ENCODE results near the gene ARID3A. TPM values are rescaled to one million over a fixed set of nuclear protein-coding genes. Genes with fewer than 3 reads are reported as not detected.

The ARID3A gene
- total and polyA plus RNA-seq, 9 donors, result 9.4 to 19.1 (median 15.9) TPM

DNA sequence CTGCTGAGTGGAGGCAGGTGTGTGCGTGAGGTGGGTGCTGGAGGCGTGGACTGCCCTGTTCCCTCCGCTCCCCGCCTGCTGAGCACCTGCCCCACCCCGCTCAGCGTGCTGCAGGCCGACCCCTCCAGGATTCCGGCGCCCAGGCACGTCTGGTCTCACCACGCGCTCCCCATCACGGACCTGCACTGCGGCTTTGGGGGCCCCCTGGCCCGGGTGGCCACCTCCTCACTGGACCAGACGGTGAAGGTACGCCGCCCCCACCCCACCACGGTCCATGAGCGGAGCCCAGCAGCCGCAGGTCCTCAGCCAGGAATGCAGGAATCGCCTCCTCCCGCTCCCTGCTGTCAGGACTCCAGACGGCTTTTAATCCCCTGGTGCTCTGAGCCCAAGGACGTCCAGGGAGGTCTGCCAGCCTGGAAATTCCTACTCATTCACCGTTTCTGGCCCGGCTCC lies 64.3 kb downstream of the ARID3A start:
- peaks cover 3% of the 10 kb centered on the region for H3K27me3 ChIP-seq (ENCODE audit: control insufficient read depth, insufficient read depth, low read length)
- no peak overlapping the region for H3K27ac ChIP-seq (ENCODE audit: low read length)
- H3K9me3 ChIP-seq (replicated peaks; ENCODE audit: control insufficient read depth, low read depth, low read length), result no peaks in the 10 kb centered on the region
- 73% methylated on average over 21 of the region's 27 CpGs for WGBS (ENCODE audit: insufficient coverage)
- H3K4me3 ChIP-seq (ENCODE audit: low read length), result no peak overlapping the region
- no peak for DNase-seq
- H3K4me1 ChIP-seq (ENCODE audit: control insufficient read depth, insufficient read depth, low read length), result peaks cover 4% of the 10 kb centered on the region
- H3K36me3 ChIP-seq (ENCODE audit: control insufficient read depth, insufficient read depth, low read length), result peaks cover 79% of the 10 kb centered on the region

DNA sequence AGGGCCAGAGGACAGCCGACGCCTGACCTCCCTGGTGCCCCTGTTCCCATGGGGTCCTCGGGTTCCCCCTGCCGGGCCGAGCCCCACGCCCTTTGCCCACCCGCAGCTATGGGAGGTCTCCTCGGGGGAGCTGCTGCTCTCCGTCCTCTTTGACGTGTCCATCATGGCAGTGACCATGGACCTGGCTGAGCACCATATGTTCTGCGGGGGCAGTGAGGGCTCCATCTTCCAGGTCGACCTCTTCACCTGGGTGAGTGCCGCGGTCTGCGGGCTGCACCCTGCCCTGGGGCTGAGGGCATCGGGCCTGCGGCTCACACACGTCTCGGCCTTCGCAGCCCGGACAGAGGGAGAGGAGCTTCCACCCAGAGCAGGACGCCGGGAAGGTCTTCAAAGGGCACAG lies 64.9 kb downstream of the ARID3A start:
- Histone ChIP-seq H3K27ac (ENCODE audit: low read length) (no peak overlapping the region), H3K4me3 (ENCODE audit: low read length) (no peak overlapping the region), H3K4me1 (ENCODE audit: control insufficient read depth, insufficient read depth, low read length) (peaks cover 9% of the 10 kb centered on the region), H3K27me3 (ENCODE audit: control insufficient read depth, insufficient read depth, low read length) (peaks cover 9% of the 10 kb centered on the region), H3K9me3 (replicated peaks; ENCODE audit: control insufficient read depth, low read depth, low read length) (no peaks in the 10 kb centered on the region), H3K36me3 (ENCODE audit: control insufficient read depth, insufficient read depth, low read length) (peaks cover 73% of the 10 kb centered on the region)
- 91% methylated on average over 20 of the region's 23 CpGs for WGBS (ENCODE audit: insufficient coverage)
- DNase-seq, result no peak

DNA sequence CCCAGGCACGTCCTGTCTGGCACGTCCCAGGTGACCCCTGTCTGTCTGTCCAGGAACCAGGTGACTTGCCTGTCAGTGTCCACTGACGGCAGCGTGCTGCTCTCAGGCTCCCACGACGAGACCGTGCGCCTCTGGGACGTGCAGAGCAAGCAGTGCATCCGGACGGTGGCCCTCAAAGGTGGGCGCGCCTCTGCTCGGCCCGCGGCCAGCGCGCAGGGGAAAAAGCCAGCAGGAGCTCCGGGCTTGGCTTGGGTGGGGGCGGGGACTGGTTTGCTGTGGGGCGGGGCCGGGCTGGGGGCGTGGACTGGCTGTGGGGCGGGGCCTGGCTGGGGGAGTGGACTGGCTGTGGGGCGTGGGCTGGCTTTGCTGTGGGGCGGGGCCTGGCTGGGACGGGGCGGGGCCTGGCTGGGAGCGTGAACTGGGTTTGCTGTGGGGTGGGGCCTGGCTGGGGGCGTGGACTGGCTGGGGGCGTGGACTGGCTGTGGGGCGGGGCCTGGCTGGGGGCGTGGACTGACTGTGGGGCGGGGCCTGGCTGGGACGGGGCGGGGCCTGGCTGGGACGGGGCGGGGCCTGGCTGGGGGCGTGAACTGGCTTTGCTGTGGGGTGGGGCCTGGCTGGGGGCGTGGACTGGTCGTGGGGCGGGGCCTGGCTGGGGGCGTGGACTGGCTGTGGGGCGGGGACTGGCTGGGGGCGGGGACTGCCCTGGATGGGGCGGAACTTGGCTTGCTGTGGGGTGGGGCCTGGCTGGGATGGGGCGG lies 65.5 kb downstream of the ARID3A start:
- Histone ChIP-seq H3K27me3 (ENCODE audit: control insufficient read depth, insufficient read depth, low read length) (peaks cover 15% of the 10 kb centered on the region), H3K4me3 (ENCODE audit: low read length) (no peak overlapping the region), H3K4me1 (ENCODE audit: control insufficient read depth, insufficient read depth, low read length) (peaks cover 16% of the 10 kb centered on the region), H3K9me3 (replicated peaks; ENCODE audit: control insufficient read depth, low read depth, low read length) (no peaks in the 10 kb centered on the region), H3K36me3 (ENCODE audit: control insufficient read depth, insufficient read depth, low read length) (peaks cover 67% of the 10 kb centered on the region), H3K27ac (ENCODE audit: low read length) (no peak overlapping the region)
- WGBS (ENCODE audit: insufficient coverage), result 82% methylated on average over 14 of the region's 47 CpGs
- no peak for DNase-seq

DNA sequence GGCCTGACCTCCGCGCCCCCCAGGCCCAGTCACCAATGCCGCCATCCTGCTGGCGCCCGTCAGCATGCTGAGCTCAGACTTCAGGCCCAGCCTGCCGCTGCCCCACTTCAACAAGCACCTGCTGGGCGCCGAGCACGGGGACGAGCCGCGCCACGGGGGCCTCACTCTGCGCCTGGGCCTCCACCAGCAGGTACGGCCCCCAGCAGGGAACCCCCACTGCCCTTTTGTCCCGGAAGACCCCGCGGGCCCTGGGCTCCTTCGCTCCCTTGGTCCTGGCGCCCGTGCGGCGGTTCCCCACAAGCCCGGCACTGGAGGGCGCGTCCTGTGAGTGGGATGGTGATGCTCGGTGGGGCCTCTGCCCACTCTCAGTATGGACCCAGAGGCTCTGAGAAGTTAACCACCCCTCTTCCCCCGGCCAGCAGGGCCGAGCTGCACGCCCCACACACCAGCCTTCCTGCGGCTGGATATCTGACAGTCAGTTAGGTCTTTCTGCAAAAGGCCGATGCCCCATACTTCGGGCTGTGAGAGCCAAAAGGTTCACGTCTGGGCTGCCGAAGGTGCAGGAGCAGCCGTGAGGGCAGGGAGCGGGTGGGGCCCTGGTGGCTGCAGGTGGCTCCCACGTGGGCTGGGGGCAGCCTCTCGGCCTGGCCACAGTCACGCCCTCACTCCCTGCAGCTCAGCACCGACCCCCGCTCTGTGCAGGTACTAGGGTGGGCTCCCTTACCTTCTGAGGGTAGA lies 66.3 kb downstream of the ARID3A start:
- H3K4me1 ChIP-seq (ENCODE audit: control insufficient read depth, insufficient read depth, low read length), result peaks cover 18% of the 10 kb centered on the region
- WGBS (ENCODE audit: insufficient coverage), result 88% methylated on average over 22 of the region's 42 CpGs
- no peak overlapping the region for H3K27ac ChIP-seq (ENCODE audit: low read length)

DNA sequence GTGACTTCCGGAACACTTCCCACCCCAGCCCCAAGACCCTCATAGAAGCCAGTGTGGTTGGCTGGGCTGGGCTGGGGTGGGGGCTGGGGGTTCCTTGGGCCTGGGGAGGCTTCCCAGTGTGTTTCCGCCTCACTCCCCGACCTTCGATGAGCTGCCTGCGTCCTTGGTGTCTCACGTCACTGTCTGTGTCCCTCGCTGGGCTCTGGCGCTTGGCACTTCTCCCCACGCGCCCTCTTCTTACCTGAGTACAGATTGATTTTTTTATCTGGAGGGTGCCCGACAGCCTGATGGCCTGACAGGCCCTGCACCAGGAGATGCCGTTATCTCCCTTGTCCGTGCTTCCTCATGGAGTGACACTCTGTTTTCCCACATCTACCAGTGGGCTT lies 66.8 kb downstream of the ARID3A start:
- no peaks in the 10 kb centered on the region for H3K9me3 ChIP-seq (replicated peaks; ENCODE audit: control insufficient read depth, low read depth, low read length)
- 90% methylated on average over 6 of the region's 13 CpGs for WGBS (ENCODE audit: insufficient coverage)
- peaks cover 28% of the 10 kb centered on the region for H3K27me3 ChIP-seq (ENCODE audit: control insufficient read depth, insufficient read depth, low read length)
- no peak overlapping the region for H3K27ac ChIP-seq (ENCODE audit: low read length)
- peaks cover 18% of the 10 kb centered on the region for H3K4me1 ChIP-seq (ENCODE audit: control insufficient read depth, insufficient read depth, low read length)
- no peak for DNase-seq
- H3K36me3 ChIP-seq (ENCODE audit: control insufficient read depth, insufficient read depth, low read length), result peaks cover 56% of the 10 kb centered on the region
- no peak overlapping the region for H3K4me3 ChIP-seq (ENCODE audit: low read length)

More for the DNA sequence above, 66.3 kb downstream of the ARID3A start:
- Histone ChIP-seq H3K4me3 (ENCODE audit: low read length) (no peak overlapping the region), H3K9me3 (replicated peaks; ENCODE audit: control insufficient read depth, low read depth, low read length) (no peaks in the 10 kb centered on the region), H3K36me3 (ENCODE audit: control insufficient read depth, insufficient read depth, low read length) (peaks cover 60% of the 10 kb centered on the region), H3K27me3 (ENCODE audit: control insufficient read depth, insufficient read depth, low read length) (peaks cover 23% of the 10 kb centered on the region)
- no peak for DNase-seq

DNA sequence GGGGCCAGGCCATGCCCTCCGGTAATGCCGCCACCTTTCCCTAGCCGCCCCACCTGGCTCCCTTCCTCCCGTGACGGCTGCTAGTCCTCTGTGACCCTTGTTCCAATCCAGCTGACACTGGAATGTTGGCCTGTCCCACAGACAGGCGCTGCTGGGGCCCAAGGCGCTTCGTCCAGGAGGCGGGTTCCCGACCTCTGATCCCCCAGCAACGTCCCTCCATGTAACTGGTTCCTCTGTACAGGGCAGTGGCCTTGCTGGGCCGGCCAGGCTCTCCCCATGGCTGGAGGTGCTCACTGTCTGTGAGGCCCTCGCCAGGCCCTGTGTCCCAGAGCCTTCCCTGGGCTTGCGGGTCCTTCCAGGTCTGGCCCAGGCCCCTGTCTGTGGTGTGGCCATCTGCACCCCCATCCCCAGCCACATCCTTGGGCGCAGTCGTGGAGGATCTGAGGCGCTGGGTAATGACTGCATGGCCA lies 67.6 kb downstream of the ARID3A start:
- H3K4me3 ChIP-seq (ENCODE audit: low read length), result no peak overlapping the region
- peaks cover 18% of the 10 kb centered on the region for H3K4me1 ChIP-seq (ENCODE audit: control insufficient read depth, insufficient read depth, low read length)
- peaks cover 36% of the 10 kb centered on the region for H3K27me3 ChIP-seq (ENCODE audit: control insufficient read depth, insufficient read depth, low read length)
- 82% methylated on average over 17 of the region's 17 CpGs for WGBS (ENCODE audit: insufficient coverage)
- no peak overlapping the region for H3K27ac ChIP-seq (ENCODE audit: low read length)
- no peaks in the 10 kb centered on the region for H3K9me3 ChIP-seq (replicated peaks; ENCODE audit: control insufficient read depth, low read depth, low read length)
- H3K36me3 ChIP-seq (ENCODE audit: control insufficient read depth, insufficient read depth, low read length), result peaks cover 54% of the 10 kb centered on the region
- DNase-seq, result no peak

DNA sequence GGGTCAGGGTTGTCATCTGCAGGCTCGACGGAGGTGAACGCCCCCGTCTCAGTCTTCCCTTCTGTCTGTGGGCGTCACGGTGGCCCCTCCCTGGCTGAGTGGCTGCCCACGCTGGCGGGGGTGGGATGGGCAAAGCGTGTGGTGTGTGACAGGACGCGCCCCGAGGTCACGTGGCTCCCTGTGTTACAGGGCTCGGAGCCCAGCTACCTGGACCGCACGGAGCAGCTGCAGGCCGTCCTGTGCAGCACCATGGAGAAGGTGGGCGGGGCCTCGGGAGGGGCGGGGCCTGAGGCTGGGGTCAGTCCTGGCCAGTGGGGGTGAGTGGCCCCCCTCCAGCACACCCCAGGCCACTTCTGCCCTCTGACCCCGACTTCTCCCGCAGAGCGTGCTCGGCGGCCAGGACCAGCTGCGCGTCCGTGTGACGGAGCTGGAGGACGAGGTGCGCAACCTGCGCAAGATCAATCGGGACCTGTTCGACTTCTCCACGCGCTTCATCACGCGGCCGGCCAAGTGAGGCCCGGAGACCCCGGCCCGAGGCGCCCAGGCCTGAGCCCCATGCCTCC lies 68.1 kb downstream of the ARID3A start:
- 82% methylated on average over 43 of the region's 43 CpGs for WGBS (ENCODE audit: insufficient coverage)
- Histone ChIP-seq H3K27me3 (ENCODE audit: control insufficient read depth, insufficient read depth, low read length) (peaks cover 41% of the 10 kb centered on the region), H3K27ac (ENCODE audit: low read length) (no peak overlapping the region), H3K36me3 (ENCODE audit: control insufficient read depth, insufficient read depth, low read length) (peaks cover 50% of the 10 kb centered on the region), H3K4me1 (ENCODE audit: control insufficient read depth, insufficient read depth, low read length) (peaks cover 18% of the 10 kb centered on the region), H3K9me3 (replicated peaks; ENCODE audit: control insufficient read depth, low read depth, low read length) (no peaks in the 10 kb centered on the region), H3K4me3 (ENCODE audit: low read length) (no peak overlapping the region)
- DNase-seq, result no peak

DNA sequence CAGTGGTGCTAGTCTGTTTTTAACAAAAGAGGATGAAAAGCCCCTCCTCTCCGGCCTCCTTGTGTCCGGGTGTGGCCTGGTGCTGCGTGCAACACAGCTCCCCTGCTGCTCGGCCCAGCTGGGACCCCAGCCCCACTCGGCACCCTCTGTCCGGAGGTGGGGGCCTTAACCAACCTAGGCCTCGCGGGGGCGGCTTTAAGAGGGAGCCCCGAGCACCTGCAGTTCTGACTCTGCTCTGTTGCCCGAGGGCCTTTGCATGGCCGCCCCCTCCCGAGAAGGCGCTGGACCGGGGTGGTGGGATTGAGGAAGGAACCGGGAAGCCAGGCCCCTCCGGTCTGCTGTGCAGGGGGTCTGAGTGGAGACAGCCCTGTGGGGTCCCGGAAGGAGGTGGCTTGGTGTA lies 68.7 kb downstream of the ARID3A start:
- peaks cover 45% of the 10 kb centered on the region for H3K36me3 ChIP-seq (ENCODE audit: control insufficient read depth, insufficient read depth, low read length)
- H3K4me1 ChIP-seq (ENCODE audit: control insufficient read depth, insufficient read depth, low read length), result peaks cover 18% of the 10 kb centered on the region
- H3K9me3 ChIP-seq (replicated peaks; ENCODE audit: control insufficient read depth, low read depth, low read length), result no peaks in the 10 kb centered on the region
- H3K4me3 ChIP-seq (ENCODE audit: low read length), result no peak overlapping the region
- no peak overlapping the region for H3K27ac ChIP-seq (ENCODE audit: low read length)
- 84% methylated on average over 18 of the region's 18 CpGs for WGBS (ENCODE audit: insufficient coverage)
- H3K27me3 ChIP-seq (ENCODE audit: control insufficient read depth, insufficient read depth, low read length), result peaks cover 47% of the 10 kb centered on the region
- DNase-seq, result no peak

DNA sequence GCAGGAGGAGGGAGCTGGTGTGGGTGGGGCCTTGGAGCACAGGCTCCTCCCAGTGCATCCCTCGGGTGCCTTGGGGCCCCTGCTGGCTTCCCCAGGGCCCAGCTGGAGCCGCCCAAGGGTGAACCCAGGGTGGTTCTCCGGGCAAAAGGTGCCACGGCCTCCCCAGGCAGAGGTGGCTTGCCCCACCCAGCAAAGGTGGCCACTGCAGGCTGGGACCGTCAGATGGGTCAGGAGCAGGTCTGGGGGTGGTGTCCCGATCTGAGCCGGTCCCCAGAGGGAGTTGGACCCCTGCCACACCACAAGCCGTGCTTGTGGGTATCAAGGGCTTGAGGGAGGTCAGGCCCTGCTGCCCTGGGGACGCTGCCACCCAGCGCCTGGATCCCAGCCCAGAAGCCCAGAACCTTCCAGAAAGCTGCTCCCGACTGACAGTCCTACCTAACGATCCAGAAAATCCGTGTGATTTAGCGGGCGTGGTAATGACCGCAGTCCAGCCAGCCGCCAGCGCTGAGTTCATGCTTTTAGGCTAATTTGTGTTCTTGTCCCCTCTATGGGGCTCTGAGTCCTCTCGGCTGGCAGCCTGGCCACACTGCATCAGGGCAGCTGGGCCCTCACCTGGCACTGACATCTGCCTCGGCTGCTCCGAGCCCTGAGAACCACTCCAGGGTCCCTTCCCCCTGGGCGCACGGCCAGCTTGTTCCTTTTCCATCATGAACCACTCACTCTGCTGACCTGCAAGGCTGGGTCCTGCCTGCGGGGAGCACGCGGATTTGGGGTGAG lies 69.4 kb downstream of the ARID3A start:
- DNase-seq, result no peak
- 69% methylated on average over 17 of the region's 26 CpGs for WGBS (ENCODE audit: insufficient coverage)
- Histone ChIP-seq H3K27me3 (ENCODE audit: control insufficient read depth, insufficient read depth, low read length) (peaks cover 53% of the 10 kb centered on the region), H3K4me3 (ENCODE audit: low read length) (no peak overlapping the region), H3K9me3 (replicated peaks; ENCODE audit: control insufficient read depth, low read depth, low read length) (no peaks in the 10 kb centered on the region), H3K27ac (ENCODE audit: low read length) (no peak overlapping the region), H3K4me1 (ENCODE audit: control insufficient read depth, insufficient read depth, low read length) (peaks cover 18% of the 10 kb centered on the region), H3K36me3 (ENCODE audit: control insufficient read depth, insufficient read depth, low read length) (peaks cover 38% of the 10 kb centered on the region)

Measured in muscle of leg (tissue), 11 donors.